ENCODE measurements around the gene THAP11. TPM values are rescaled to one million over a fixed set of nuclear protein-coding genes. Genes with fewer than 3 reads are reported as not detected.
A peak's percentile ranks its signal among the peaks of the same experiment; 100 is the strongest.

The THAP11 gene
- total and polyA plus RNA-seq, 2 of the 13 experiments (the other 11 are each of a cell fraction or from before 2014, with no cell fraction given): 44.2 to 53.4 TPM

DNA sequence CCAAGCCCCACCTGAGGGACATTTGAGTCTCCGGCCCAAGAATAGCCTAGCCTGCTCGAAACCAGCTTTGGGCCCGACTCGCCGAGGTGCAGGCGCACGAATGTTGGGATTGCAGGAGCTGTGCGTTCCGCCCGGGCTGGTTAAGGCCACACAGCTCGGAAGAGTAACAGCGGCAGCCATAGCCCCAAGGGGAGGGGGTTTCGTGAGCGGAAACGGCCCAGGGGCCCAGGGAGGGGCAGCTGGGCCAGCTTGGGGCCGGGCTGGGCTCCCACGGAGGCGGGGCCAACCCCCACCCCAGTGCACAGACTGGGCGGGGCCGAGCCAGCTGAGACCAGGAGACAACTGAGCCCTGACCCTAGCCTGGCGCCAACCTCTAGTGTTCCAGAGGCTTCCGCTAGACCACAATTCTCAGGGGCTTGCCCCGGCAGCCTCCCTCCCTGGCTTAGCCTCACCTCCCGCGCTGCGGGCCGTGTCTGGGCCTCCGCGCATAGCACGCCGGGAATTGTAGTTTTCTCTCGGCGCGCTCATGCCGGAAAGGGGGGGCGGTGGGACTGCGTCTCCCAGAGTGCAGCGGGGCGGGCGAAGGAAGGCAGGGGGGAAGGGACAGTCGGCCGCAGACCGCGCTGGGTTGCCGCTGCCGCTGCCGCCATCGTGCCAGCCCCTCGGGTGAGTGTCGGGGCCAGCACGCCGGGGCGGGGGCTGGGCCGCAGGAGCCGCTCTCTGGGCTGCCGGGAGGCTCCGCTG, 4.4 kb downstream of the THAP11 start, which contains the start of gene NUTF2 (continued):
- TF ChIP-seq, protein P1, sequence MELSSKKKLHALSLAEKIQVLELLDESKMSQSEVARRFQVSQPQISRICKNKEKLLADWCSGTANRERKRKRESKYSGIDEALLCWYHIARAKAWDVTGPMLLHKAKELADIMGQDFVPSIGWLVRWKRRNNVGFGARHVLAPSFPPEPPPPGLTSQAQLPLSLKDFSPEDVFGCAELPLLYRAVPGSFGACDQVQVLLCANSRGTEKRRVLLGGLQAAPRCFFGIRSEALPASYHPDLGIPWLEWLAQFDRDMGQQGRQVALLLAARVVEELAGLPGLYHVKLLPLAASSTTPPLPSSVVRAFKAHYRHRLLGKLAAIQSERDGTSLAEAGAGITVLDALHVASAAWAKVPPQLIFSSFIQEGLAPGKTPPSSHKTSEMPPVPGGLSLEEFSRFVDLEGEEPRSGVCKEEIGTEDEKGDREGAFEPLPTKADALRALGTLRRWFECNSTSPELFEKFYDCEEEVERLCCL (CRISPR knock-in tag; IDR thresholded peaks at IDR 0.05; ENCODE audit: borderline replicate concordance): 0 out of 2 replicates have a peak, but pooled peaks have one; percentile 41
- TF ChIP-seq ZNF354B (CRISPR knock-in tag; IDR thresholded peaks at IDR 0.05) (no peak), ZNF205 (CRISPR knock-in tag; IDR thresholded peaks at IDR 0.05) (peak; percentile 74; the same call in 1 of the 2 replicates), SMC3 (IDR thresholded peaks at IDR 0.05; ENCODE audit: low read length) (no peak), ZBTB7A (CRISPR knock-in tag; IDR thresholded peaks at IDR 0.05) (peak; percentile 80), ZBTB1 (CRISPR knock-in tag; IDR thresholded peaks at IDR 0.05; ENCODE audit: borderline replicate concordance) (no peak), ZNF230 (CRISPR knock-in tag; IDR thresholded peaks at IDR 0.05) (0 out of 2 replicates have a peak, but pooled peaks have one; percentile 37), POLR2AphosphoS5 (IDR thresholded peaks at IDR 0.05; ENCODE audit: low read depth, low read length) (peak; percentile 54), ZFX (CRISPR knock-in tag; IDR thresholded peaks at IDR 0.05; ENCODE audit: low read depth) (peak; percentile 97), ONECUT2 (CRISPR knock-in tag; IDR thresholded peaks at IDR 0.05) (no peak), ARNT (IDR thresholded peaks at IDR 0.05) (no peak), YEATS4 (CRISPR knock-in tag; IDR thresholded peaks at IDR 0.05; ENCODE audit: borderline replicate concordance) (peak; percentile 84), SMAD3 (CRISPR knock-in tag; IDR thresholded peaks at IDR 0.05) (peak; percentile 78)
- TF ChIP-seq, protein P2, sequence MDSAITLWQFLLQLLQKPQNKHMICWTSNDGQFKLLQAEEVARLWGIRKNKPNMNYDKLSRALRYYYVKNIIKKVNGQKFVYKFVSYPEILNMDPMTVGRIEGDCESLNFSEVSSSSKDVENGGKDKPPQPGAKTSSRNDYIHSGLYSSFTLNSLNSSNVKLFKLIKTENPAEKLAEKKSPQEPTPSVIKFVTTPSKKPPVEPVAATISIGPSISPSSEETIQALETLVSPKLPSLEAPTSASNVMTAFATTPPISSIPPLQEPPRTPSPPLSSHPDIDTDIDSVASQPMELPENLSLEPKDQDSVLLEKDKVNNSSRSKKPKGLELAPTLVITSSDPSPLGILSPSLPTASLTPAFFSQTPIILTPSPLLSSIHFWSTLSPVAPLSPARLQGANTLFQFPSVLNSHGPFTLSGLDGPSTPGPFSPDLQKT (CRISPR knock-in tag; IDR thresholded peaks at IDR 0.05; ENCODE audit: borderline replicate concordance): no peak; the same call in 1 of the 2 replicates
- TF ChIP-seq, protein P3, sequence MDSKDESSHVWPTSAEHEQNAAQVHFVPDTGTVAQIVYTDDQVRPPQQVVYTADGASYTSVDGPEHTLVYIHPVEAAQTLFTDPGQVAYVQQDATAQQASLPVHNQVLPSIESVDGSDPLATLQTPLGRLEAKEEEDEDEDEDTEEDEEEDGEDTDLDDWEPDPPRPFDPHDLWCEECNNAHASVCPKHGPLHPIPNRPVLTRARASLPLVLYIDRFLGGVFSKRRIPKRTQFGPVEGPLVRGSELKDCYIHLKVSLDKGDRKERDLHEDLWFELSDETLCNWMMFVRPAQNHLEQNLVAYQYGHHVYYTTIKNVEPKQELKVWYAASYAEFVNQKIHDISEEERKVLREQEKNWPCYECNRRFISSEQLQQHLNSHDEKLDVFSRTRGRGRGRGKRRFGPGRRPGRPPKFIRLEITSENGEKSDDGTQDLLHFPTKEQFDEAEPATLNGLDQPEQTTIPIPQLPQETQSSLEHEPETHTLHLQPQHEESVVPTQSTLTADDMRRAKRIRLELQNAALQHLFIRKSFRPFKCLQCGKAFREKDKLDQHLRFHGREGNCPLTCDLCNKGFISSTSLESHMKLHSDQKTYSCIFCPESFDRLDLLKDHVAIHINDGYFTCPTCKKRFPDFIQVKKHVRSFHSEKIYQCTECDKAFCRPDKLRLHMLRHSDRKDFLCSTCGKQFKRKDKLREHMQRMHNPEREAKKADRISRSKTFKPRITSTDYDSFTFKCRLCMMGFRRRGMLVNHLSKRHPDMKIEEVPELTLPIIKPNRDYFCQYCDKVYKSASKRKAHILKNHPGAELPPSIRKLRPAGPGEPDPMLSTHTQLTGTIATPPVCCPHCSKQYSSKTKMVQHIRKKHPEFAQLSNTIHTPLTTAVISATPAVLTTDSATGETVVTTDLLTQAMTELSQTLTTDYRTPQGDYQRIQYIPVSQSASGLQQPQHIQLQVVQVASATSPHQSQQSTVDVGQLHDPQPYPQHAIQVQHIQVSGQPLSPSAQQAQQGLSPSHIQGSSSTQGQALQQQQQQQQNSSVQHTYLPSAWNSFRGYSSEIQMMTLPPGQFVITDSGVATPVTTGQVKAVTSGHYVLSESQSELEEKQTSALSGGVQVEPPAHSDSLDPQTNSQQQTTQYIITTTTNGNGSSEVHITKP (CRISPR knock-in tag; IDR thresholded peaks at IDR 0.05; ENCODE audit: low read depth): peak; percentile 92
- TF ChIP-seq, protein P4, sequence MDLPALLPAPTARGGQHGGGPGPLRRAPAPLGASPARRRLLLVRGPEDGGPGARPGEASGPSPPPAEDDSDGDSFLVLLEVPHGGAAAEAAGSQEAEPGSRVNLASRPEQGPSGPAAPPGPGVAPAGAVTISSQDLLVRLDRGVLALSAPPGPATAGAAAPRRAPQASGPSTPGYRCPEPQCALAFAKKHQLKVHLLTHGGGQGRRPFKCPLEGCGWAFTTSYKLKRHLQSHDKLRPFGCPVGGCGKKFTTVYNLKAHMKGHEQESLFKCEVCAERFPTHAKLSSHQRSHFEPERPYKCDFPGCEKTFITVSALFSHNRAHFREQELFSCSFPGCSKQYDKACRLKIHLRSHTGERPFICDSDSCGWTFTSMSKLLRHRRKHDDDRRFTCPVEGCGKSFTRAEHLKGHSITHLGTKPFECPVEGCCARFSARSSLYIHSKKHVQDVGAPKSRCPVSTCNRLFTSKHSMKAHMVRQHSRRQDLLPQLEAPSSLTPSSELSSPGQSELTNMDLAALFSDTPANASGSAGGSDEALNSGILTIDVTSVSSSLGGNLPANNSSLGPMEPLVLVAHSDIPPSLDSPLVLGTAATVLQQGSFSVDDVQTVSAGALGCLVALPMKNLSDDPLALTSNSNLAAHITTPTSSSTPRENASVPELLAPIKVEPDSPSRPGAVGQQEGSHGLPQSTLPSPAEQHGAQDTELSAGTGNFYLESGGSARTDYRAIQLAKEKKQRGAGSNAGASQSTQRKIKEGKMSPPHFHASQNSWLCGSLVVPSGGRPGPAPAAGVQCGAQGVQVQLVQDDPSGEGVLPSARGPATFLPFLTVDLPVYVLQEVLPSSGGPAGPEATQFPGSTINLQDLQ (CRISPR knock-in tag; IDR thresholded peaks at IDR 0.05): no peak
- TF ChIP-seq, protein P5, sequence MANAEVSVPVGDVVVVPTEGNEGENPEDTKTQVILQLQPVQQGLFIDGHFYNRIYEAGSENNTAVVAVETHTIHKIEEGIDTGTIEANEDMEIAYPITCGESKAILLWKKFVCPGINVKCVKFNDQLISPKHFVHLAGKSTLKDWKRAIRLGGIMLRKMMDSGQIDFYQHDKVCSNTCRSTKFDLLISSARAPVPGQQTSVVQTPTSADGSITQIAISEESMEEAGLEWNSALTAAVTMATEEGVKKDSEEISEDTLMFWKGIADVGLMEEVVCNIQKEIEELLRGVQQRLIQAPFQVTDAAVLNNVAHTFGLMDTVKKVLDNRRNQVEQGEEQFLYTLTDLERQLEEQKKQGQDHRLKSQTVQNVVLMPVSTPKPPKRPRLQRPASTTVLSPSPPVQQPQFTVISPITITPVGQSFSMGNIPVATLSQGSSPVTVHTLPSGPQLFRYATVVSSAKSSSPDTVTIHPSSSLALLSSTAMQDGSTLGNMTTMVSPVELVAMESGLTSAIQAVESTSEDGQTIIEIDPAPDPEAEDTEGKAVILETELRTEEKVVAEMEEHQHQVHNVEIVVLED (CRISPR knock-in tag; IDR thresholded peaks at IDR 0.05; ENCODE audit: borderline replicate concordance): peak; percentile 97

All from HepG2 (cell line).